ENCODE data around the gene GDF15.

GDF15 gene

DNA sequence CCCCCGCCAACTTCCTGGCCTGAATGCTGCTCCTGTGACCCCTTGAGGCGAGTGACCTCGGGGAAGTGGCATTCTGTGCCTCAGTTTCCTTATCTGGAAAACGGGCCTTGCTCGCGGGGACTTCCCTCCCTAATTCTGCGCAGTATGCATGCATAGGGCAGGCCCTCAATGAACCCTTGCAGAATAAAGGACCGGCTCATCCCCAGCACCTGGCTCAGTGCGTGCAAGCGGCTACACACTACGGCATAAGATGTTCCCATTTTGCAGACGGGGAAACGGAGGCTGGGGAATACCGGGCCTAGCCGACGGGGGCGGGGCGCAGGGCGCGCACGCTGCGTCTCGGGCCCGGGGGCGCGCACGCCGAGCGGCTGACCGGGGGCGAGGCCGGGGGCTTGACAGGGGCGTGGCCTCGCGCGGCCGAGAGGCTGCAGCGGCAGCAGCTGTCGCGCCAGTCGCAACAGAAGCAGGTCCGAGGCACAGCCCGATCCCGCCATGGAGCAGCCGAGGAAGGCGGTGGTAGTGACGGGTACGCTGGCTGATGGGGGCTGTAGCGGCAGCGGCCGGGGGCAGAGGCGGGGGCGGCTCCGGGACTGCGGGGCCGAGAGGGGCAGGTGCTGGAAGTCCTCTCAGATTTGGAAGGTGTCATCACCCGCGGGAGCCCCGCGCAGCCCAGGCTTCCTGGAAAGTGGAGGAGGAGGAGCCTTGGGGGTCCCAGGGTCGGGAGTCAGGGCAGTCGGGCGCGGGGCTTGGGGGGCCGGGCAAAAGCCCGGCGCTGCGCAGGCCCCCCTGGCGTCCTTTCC is 45.6 kb upstream of the GDF15 start, which contains the start of gene PGPEP1:
TSS of gene PGPEP1 (plus strand) at position 409 of the 800 bp plus-strand sequence. CDS start at position 493, 84 bp downstream.
- peak; percentile 71 for DNase-seq

DNA sequence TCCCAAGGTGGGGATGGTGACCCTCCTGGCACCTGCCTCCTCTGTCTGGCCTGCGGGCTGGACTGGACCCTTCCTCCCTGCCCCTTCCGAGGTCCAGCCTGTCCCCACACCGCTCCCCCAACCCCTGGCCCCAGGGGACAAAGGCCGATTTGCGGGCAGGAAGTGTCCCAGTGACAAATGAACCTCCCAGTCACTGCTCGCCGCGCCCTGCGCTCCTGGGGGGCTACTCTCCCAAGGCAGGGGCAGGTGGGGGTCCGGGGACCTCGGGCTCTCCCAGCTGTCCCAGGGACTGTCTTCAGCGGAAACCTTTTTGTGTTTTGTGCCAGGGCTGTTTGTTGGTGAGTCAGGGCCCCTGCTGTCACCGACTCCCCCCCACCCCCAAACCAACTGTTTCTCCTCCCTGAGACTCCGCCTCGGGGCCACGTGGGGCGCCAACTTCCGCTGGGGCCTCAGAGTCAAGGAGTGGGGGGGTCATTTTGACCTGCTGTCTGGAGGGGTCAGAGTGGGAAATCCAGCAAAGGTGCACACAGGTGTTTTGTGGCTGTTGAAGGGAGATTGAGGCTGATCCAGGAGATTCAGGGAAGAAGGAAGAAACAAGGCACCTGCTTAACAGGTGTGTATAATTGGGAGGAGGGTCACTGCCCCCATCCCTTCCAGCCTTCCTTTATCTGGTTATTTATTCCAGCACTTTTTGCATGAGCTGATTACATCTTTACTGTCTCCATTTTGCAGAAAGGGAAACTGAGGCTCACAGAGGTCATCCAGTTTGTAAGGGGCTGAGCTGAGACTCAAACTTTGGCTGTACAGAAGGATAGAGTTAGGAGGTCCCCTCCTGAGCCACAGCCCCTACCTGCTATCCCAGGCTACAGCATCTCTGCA is 44.7 kb upstream of the GDF15 start:
- Histone ChIP-seq H3K9ac (ENCODE audit: low read length) (peak overlapping the region; percentile 60; the same call in 1 of the 2 replicates), H3K9me2 (replicated peaks; ENCODE audit: insufficient read depth, low read length) (no peaks in the 10 kb centered on the region), H3K36me3 (replicated peaks; ENCODE audit: insufficient read depth, low read length) (no peaks in the 10 kb centered on the region), H2AFZ (ENCODE audit: low read length) (peak overlapping the region; percentile 81), H3K4me1 (ENCODE audit: low read length) (0 out of 2 replicates have a peak, but pooled peaks cover 4% of the 10 kb centered on the region), H3K4me3 (ENCODE audit: low read length) (peak overlapping the region; percentile 92), H4K20me1 (ENCODE audit: insufficient read depth, low read length) (no peaks in the 10 kb centered on the region), H3K9me3 (replicated peaks; ENCODE audit: insufficient read depth, low read length) (no peaks in the 10 kb centered on the region), H3K27ac (ENCODE audit: low read length) (no peak overlapping the region; the same call in 1 of the 2 replicates), H3K27me3 (replicated peaks; ENCODE audit: insufficient read depth, low read length) (peaks cover 6% of the 10 kb centered on the region), H3K4me2 (ENCODE audit: low read depth, low read length) (peak overlapping the region; percentile 100), H3K79me2 (ENCODE audit: low read length) (0 out of 2 replicates have a peak, but pooled peaks cover 5% of the 10 kb centered on the region), H3F3A (ENCODE audit: insufficient read depth, low read length) (peaks cover 4% of the 10 kb centered on the region; the same call in 1 of the 2 replicates)
- DNase-seq, result peak; percentile 66
- no peak for TF ChIP-seq EZH2phosphoT487 (IDR thresholded peaks at IDR 0.05; ENCODE audit: low read length)
- TF ChIP-seq, protein P1, sequence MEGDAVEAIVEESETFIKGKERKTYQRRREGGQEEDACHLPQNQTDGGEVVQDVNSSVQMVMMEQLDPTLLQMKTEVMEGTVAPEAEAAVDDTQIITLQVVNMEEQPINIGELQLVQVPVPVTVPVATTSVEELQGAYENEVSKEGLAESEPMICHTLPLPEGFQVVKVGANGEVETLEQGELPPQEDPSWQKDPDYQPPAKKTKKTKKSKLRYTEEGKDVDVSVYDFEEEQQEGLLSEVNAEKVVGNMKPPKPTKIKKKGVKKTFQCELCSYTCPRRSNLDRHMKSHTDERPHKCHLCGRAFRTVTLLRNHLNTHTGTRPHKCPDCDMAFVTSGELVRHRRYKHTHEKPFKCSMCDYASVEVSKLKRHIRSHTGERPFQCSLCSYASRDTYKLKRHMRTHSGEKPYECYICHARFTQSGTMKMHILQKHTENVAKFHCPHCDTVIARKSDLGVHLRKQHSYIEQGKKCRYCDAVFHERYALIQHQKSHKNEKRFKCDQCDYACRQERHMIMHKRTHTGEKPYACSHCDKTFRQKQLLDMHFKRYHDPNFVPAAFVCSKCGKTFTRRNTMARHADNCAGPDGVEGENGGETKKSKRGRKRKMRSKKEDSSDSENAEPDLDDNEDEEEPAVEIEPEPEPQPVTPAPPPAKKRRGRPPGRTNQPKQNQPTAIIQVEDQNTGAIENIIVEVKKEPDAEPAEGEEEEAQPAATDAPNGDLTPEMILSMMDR (IDR thresholded peaks at IDR 0.05; ENCODE audit: low read length), result no peak
- TF ChIP-seq EZH2 (optimal IDR thresholded peaks at IDR 0.05; ENCODE audit: low read depth, low read length), result no peak

More for the DNA sequence above, 45.6 kb upstream of the GDF15 start, which contains the start of gene PGPEP1:
- H3F3A ChIP-seq (ENCODE audit: insufficient read depth, low read length), result peaks cover 4% of the 10 kb centered on the region; the same call in 1 of the 2 replicates
- no peaks in the 10 kb centered on the region for H3K9me3 ChIP-seq (replicated peaks; ENCODE audit: insufficient read depth, low read length)
- no peaks in the 10 kb centered on the region for H3K36me3 ChIP-seq (replicated peaks; ENCODE audit: insufficient read depth, low read length)
- no peaks in the 10 kb centered on the region for H4K20me1 ChIP-seq (ENCODE audit: insufficient read depth, low read length)
- peak within 1 kb of the TSS; percentile 100 for H3K4me2 ChIP-seq (ENCODE audit: low read depth, low read length)
- TF ChIP-seq EZH2 (optimal IDR thresholded peaks at IDR 0.05; ENCODE audit: low read depth, low read length), result no peak
- no peaks in the 10 kb centered on the region for H3K9me2 ChIP-seq (replicated peaks; ENCODE audit: insufficient read depth, low read length)
- 0 out of 2 replicates have a peak, but pooled peaks cover 5% of the 10 kb centered on the region for H3K79me2 ChIP-seq (ENCODE audit: low read length)
- H3K4me1 ChIP-seq (ENCODE audit: low read length), result 0 out of 2 replicates have a peak, but pooled peaks cover 4% of the 10 kb centered on the region
- H2AFZ ChIP-seq (ENCODE audit: low read length), result peak within 1 kb of the TSS; percentile 99
- H3K27me3 ChIP-seq (replicated peaks; ENCODE audit: insufficient read depth, low read length), result peaks cover 7% of the 10 kb centered on the region
- H3K27ac ChIP-seq (ENCODE audit: low read length), result no peak within 1 kb of the TSS; the same call in 1 of the 2 replicates
- H3K9ac ChIP-seq (ENCODE audit: low read length), result peak within 1 kb of the TSS; percentile 60; the same call in 1 of the 2 replicates
- H3K4me3 ChIP-seq (ENCODE audit: low read length), result peak within 1 kb of the TSS; percentile 92

DNA sequence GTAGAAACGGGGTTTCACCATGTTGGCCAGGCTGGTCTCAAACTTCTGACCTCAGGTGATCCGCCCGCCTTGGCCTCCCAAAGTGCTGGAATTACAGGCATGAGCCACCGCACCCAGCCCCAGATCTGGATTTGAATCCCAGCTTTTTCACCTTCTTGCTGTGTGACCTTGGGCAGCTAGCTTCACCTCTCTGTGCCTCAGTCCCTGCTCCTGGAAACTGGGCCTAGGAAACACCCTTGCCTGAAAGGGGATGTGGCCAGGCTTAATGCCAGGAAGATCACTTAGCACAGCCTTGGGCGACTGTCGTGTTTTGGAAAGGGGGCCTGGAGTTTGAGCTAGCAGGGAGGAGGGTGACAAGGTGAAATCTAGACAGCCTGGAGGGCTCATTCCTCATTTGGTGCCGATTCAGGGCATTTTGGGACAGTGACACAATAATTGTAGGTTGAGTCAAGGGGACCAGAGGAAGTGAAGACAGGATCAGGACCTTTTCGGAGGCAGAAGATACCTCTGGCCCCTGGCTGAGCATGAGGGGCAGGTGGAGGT is 43.8 kb upstream of the GDF15 start:
- no peak overlapping the region for H2AFZ ChIP-seq (ENCODE audit: low read length)
- H3K4me2 ChIP-seq (ENCODE audit: low read depth, low read length), result no peak overlapping the region
- H3K9ac ChIP-seq (ENCODE audit: low read length), result no peak overlapping the region
- H3K27ac ChIP-seq (ENCODE audit: low read length), result no peak overlapping the region
- peaks cover 4% of the 10 kb centered on the region; the same call in 1 of the 2 replicates for H3F3A ChIP-seq (ENCODE audit: insufficient read depth, low read length)
- H3K9me2 ChIP-seq (replicated peaks; ENCODE audit: insufficient read depth, low read length), result no peaks in the 10 kb centered on the region
- H4K20me1 ChIP-seq (ENCODE audit: insufficient read depth, low read length), result no peaks in the 10 kb centered on the region
- 0 out of 2 replicates have a peak, but pooled peaks cover 4% of the 10 kb centered on the region for H3K4me1 ChIP-seq (ENCODE audit: low read length)
- TF ChIP-seq EZH2phosphoT487 (IDR thresholded peaks at IDR 0.05; ENCODE audit: low read length) (no peak), EZH2 (optimal IDR thresholded peaks at IDR 0.05; ENCODE audit: low read depth, low read length) (no peak)
- TF ChIP-seq, protein P1 (IDR thresholded peaks at IDR 0.05; ENCODE audit: low read length), result no peak
- H3K4me3 ChIP-seq (ENCODE audit: low read length), result no peak overlapping the region
- no peaks in the 10 kb centered on the region for H3K36me3 ChIP-seq (replicated peaks; ENCODE audit: insufficient read depth, low read length)
- H3K9me3 ChIP-seq (replicated peaks; ENCODE audit: insufficient read depth, low read length), result no peaks in the 10 kb centered on the region
- DNase-seq, result no peak
- H3K27me3 ChIP-seq (replicated peaks; ENCODE audit: insufficient read depth, low read length), result peaks cover 4% of the 10 kb centered on the region
- 0 out of 2 replicates have a peak, but pooled peaks cover 5% of the 10 kb centered on the region for H3K79me2 ChIP-seq (ENCODE audit: low read length)

All from MM.1S (cell line).